Inflammatory macrophage treated with lipopolysaccharide for 4 hours (primary cell): ENCODE results near the gene KIR2DL3.
"Not testable (repeated sequence)": the region's sequence is repeated elsewhere in the genome, so short reads cannot be mapped to it uniquely, and the experiment has no call there.

Experiments used
- DNase-seq: peaks from one replicate; pipeline ENCODE4 v3.0.0-alpha.2; 2020

Gene KIR2DL3

DNA sequence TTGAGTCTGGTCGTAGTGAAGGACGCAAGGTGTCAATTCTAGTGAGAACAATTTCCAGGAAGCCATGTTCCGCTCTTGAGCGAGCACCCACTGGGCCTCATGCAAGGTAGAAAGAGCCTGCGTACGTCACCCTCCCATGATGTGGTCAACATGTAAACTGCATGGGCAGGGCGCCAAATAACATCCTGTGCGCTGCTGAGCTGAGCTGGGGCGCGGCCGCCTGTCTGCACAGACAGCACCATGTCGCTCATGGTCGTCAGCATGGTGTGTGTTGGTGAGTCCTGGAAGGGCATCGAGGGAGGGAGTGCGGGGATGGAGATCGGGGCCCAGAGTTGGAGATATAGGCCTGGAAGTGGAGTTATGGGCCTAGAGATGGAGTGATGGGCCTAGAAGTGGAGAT is at the start of gene KIR2DL3:
Gene KIR2DL3, plus strand, starts transcription at position 208 of the 400 bp plus-strand sequence. Its CDS starts 33 bp downstream, at position 241.
- not testable (repeated sequence) for DNase-seq

DNA sequence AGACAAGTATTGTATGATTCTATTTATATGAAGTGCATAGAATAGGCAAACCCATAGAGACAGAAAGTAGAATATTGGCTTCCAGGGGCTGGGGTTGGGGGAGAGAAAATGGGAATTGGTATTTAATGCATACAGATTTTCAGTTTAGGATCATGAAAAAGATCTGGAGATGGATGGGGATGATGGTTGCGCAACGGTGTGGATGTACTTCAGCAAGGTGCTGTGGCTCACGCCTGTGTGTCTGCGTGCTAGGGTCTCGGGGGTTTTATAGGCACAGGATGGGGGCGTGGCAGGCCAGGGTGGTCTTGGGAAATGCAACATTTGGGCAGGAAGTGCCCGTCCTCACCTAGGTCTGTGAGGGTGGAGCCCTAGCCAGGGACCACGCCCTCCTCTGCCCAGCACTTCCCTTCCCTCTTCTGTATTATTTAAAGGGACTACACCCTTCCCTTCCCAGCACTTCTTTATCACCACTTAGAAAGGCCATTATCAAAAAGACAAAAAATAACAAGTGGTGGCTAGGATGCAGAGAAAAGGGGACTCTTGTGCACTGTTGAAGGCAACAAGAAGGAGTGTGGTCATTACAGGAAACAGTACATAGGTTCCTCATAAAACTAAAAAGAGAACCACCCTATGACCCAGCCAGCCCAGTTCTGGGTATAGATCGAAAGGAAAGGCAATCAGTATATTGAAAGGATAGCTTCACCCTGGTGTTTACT is 46.6 kb upstream of the KIR2DL3 start:
- peak; percentile 35 for DNase-seq

- DNase-seq, result no peak
Observed at GRCh38 chr19:54692298-54692615, 46.1 kb upstream of the KIR2DL3 start.

GRCh38 chr19:54694648-54695047 is 43.7 kb upstream of the KIR2DL3 start:
- no peak for DNase-seq

DNA sequence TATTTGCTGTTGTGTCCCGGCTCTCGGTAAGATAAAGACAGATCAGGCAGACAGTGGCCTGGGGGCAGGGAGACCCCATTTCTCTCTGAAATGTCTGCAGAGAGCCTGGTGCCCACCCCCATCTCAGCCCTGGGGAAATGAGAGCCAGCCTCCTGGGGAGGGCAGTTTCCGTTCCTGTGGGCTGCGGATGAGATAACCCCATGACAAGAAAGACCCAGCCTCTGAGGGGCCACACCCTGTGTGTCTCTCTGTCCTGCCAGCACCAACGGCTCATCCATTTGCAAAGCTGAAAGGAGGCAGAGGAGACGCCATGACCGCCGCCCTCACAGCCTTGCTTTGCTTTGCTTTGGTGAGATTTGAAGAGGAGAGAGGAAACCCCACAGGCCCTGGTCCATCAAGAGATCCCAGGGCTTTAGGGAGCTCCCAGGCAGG is 42.2 kb upstream of the KIR2DL3 start:
- DNase-seq, result peak; percentile 52

DNA sequence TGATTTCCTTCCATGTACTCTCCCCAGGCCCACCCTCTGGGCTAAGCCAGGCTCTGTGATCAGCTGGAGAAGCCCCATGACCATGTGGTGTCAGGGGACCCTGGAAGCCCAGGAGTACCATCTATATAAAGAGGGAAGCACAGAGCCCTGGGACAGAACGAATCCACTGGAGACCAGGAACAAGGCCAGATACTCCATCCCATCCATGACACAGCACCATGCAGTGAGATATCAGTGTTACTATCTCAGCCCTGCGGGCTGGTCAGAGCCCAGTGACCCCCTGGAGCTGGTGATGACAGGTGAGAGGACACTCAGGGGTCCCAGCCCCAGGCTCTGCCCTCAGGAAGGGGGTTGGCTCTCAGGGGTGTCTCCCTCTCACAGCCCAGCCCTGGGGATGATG is 41.5 kb upstream of the KIR2DL3 start:
- DNase-seq, result no peak

GRCh38 chr19:54697716-54698115 is 40.6 kb upstream of the KIR2DL3 start:
- DNase-seq, result not testable (repeated sequence)

- no peak for DNase-seq
Observed at GRCh38 chr19:54704928-54705327, 33.4 kb upstream of the KIR2DL3 start.

DNA sequence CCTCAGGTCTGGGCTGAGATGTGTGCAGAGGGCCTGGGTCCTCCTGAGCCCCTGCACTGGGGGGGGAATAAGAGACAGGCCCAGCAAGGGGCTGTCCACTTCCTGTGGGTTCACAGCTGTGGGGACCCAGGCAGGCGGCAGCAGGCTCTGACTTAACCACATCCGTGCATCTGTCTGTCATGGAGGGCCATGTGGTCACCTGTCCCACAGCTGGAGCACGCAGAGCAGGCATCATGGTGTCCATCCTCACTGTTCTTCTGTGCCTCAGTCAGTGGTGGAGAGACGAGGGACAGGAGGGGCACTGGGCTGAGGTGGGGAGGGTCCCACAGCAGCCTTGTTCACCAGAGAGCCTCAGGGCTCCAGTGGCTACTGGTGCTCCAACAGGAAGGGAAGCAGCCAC is 30.4 kb upstream of the KIR2DL3 start:
- no peak for DNase-seq

DNA sequence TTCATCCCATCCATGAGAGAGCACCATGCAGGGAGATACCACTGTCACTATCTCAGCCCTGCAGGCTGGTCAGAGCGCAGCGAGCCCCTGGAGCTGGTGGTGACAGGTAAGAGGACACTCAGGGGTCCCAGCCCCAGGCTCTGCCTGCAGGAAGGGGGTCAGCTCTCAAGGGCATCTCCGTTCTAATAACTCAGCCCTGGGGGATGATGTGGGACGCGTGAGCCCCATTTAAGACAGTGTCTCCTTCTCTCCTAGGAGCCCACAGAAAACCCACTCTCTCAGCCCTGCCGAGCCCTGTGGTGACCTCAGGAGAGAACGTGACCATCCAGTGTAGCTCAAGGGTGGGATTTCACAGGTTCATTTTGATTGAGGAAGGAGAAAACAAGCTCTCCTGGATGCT is 29.5 kb upstream of the KIR2DL3 start:
- no peak for DNase-seq

DNA sequence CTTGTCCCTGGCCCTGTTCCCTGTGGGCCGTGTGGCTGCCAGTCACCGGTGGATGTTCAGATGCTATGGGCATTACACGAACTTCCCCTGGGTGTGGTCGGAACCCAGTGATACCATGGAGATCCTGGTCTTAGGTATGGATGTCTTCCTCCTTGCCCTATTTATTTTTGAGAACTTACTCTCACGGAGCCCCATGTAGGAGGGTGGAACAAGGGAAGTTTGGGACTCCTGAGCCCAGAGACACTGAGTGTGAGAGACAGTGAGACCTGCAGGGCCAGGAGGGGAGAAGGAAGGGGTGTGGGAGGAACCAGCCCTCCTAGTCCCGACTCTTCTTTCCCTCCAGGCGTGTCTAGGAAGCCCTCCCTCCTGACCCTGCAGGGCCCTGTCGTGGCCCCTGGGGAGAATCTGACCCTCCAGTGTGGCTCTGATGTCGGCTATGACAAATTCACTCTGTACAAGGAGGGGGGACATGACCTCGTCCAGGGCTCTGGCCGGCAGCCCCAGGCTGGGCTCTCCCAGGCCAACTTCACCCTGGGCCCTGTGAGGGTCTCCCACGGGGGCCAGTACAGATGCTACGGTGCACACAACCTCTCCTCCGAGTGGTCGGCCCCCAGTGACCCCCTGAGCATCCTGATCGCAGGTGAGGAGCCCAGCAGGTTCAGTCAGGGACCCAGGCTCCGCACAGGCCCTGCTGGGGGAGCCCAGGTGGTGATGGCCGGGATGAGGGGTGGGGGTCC is 28.9 kb upstream of the KIR2DL3 start:
- no peak for DNase-seq

DNA sequence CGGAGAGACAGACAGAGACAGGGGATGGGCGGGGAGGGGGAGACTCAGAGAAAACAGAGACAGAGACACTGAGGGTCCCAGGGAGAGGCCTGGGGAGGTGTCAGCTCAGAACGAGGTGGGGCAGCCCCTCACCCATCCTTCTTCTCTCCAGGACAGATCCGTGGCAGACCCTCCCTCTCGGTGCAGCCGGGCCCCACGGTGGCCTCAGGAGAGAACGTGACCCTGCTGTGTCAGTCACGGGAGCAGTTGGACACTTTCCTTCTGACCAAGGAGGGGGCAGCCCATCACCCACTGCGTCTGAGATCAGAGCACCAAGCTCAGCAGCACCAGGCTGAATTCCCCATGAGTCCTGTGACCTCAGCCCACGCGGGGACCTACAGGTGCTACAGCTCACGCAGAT is 28.4 kb upstream of the KIR2DL3 start:
- not testable (repeated sequence) for DNase-seq

GRCh38 chr19:54724142-54724541 is 14.2 kb upstream of the KIR2DL3 start, which contains the start of gene KIR3DL3:
Gene KIR3DL3, plus strand, starts transcription at chr19:54724442. Its CDS starts 55 bp downstream, at chr19:54724497.
- no peak for DNase-seq

DNA sequence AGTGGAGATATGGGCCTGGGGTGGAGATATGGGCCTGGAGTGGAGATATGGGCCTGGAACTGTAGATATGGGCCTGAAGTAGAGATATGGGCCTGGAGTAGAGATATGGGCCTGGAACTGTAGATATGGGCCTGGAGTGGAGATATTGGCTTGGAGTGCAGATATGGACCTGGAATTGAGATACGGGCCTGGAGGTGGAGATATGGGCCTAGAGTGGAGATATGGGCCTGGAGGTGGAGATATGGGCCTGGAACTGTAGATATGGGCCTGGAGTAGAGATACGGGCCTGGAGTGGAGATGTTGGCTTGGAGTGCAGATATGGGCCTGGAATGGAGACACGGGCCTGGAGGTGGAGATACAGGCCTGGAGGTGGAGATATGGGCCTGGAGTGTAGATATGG is 13.7 kb upstream of the KIR2DL3 start:
- DNase-seq, result no peak

DNA sequence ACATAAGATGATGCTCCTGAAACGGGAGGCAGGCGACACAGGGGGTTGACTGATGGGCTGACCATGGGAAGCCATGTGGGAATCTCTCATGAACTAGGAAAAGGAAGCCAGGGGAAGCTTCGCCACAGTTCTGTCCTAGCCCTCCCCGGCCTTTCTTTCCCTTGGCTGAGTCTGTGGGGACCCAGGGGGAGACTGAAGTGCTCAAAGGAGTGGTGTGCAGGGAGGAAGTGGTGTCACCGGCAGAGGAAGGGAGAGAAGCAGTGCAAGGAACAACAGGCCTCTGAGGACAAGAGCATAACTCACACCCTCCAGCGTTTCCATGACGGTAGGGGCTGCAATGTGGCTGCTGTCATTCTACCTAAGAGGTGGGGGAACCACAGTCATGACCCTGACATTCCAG is 13.0 kb upstream of the KIR2DL3 start:
- no peak for DNase-seq

GRCh38 chr19:54727562-54727961 is 10.8 kb upstream of the KIR2DL3 start:
- DNase-seq, result no peak

GRCh38 chr19:54728167-54728566 is 10.1 kb upstream of the KIR2DL3 start:
- no peak for DNase-seq

GRCh38 chr19:54729416-54730188 is 8.7 kb upstream of the KIR2DL3 start:
- no peak for DNase-seq

DNA sequence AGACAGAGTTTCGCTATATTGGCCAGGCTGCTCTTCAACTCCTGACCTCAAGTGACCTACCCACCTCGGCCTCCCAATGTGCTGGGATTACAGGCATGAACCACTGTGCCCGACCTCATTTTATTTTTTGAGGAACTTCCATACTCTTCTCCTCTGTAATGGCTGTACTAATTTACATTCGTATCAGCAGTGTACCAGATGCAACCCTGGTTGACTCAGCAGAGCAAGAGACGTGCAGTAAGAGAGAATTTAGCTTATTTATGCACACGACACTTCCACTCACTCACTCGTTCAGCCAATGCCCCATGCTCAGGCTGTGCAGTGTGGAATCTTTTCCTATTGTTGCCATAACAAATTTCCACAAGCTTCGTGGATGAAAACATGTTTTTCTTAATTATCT is 7.1 kb upstream of the KIR2DL3 start:
- DNase-seq, result no peak

DNA sequence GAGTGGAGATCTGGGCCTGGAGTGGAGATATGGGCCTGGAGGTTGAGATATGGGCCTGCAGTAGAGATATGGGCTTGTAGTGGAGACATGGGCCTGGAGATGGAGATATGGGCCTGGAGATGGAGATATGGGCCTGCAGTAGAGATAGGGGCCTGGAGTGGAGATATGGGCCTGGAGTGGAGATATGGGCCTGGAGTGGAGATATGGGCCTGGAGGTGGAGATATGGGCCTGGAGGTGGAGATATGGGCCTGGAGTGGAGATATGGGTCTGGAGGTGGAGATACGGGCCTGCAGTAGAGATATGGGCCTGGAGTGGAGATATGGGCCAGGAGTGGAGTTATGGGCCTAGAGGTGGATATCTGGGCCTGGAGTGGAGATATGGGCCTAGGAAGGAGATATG is 402 bp downstream of the KIR2DL3 start:
- no peak for DNase-seq

GRCh38 chr19:54739587-54740497 is 1.5 kb downstream of the KIR2DL3 start:
- DNase-seq, result no peak

GRCh38 chr19:54741950-54742349 is 3.6 kb downstream of the KIR2DL3 start:
- not testable (repeated sequence) for DNase-seq

- DNase-seq, result not testable (repeated sequence)
Observed at GRCh38 chr19:54744080-54744479, 5.8 kb downstream of the KIR2DL3 start.
